Measurements from ENCODE around the gene GMCL1.
"Not testable (repeated sequence)": the region's sequence is repeated elsewhere in the genome, so short reads cannot be mapped to it uniquely, and the experiment has no call there.

The GMCL1 gene

DNA sequence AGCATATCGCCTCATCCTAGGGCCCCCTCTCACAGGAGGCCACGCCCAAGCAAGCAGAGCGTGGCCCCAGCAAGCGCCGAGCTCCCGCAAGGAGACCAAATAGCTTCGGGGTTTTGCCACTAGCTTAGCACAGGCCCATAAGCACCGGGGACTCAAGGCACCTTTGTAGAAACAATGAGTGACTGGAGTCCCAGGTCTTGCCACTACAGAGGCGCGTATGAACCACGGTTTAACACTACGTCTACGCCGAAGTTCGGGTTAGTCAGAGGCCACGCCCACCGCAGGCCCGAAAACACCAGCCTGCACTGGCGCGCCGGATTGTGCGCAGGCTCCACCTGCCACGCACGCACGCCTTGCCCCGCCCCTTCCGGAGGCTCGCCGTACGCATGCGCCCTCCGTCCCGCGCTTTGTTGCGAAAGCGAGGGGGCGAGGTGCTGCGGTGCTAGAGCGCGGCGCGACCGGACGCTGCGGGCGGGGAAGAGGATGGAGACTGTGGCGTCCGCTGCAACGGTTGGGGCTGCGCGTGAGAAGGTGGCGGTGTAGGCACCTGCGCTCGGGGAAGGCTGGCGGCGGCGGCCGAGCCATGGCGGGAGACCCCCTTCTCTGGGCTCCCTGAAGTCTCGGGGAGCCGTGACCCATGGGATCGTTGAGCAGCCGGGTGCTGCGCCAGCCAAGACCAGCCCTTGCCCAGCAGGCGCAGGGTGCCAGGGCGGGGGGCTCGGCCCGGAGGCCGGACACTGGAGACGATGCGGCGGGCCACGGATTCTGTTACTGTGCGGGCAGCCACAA lies at the start of gene GMCL1:
GMCL1 (plus strand) TSS at position 405 of the 789 bp plus-strand sequence; CDS start at position 638, 233 bp downstream.
- DNase-seq (ENCODE audit: low spot score), result peak; percentile 98

DNA sequence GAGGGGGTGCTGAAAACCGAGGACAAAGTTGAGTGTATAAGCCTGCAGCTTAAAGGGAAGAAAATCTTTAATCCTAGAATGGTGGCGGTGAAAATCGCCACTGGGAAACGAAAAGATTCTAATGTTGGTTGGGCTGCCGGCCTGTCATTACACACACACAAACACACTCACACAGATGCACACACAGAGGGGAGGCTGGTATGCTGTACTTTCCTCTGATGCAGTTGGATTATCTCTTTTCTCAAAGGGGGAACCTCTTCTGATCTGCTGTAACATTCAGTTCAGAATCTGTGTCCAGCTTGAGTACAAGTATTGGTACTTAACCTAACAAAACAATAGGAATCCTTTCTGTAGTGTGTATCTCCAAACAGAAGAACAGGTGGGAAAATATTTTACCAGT lies 48.5 kb upstream of the GMCL1 start:
- no peak for DNase-seq (ENCODE audit: low spot score)

DNA sequence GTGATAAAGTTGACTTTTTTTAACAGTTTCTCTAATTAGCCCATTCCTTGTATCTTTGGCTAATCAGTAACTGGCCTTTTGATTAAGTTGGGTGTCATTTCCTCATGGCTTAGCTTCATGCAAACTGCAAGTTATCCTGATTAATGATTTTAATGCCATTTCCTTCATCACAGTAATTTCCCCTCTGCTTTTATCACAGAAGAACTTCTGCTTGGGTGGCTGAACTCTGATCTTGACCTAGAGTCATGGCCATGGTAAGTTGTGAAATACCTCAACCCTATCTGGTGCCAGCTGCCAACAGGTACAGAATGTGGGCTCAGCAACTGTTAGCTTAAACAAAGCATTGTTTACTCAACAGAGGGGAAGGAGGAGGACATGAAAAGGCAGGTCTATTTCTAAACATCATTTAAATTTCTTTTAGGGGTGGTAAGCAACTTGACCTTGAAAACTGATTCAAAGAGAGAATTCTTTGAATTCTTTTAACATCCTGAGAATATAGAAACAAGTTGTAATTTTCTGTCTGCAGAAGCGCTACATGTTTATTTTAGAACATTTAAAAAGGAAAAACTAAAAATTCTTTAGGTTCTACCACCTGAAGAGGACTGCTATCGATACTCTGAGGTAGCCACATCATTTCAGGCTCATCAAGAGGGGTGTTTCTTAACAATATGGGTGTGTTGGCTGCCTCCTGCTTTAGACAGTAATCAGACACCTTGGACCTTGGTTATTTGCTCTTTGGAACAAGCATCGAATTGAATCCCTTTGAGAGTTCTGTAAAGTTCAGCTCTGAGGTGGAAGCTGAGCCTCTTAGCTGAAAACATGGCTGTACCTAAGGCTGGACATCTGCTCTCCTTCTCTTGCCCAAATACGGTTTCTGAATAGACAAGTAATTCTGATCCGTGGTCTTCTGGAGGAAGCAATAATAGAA lies 47.9 kb upstream of the GMCL1 start:
- DNase-seq (ENCODE audit: low spot score), result no peak

- no peak for DNase-seq (ENCODE audit: low spot score)
Measured at GRCh38 chr2:69784228-69784627, 45.2 kb upstream of the GMCL1 start.

DNA sequence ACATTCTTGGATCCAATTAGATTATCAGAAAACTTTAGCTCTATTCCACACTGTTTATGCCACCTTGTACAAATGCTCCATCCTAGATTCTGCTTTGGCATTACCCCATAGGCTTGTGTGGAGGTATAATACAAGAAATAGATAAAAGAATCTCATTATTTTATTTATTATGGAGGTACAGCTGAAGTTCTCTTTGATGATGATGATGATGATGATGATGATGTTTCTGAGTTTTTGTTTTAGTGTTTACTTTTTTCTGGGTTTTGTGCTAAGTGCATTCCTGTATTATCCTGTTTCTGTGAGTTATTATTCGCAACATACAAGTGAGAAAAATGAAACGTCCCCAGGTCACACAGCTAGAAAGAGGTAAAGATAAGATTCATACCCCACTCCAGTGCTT lies 44.1 kb upstream of the GMCL1 start:
- DNase-seq (ENCODE audit: low spot score), result no peak

DNA sequence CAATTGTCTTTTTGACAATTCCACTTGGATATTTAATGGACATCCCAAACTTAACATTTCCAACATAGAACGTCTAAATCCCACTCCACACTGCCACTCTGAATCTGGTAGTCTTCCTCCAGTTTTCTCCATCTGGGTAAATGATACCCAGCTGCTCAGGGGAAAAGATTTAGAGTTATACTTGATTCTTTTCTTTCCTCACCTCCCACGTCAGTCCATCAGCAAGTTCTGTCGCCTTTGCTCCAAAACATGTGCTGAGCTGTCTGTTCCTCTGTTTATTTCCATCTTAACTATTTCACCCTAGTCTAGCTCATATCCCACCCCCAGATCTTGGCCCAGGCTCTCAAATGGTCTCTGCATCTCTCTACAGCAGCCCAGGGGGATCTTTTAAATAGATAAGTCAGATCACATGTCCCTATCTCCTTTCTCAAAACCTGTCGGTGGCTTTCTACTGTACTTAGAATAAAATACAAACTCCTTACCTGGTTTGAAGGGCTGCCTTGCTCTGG lies 43.4 kb upstream of the GMCL1 start:
- no peak for DNase-seq (ENCODE audit: low spot score)

DNA sequence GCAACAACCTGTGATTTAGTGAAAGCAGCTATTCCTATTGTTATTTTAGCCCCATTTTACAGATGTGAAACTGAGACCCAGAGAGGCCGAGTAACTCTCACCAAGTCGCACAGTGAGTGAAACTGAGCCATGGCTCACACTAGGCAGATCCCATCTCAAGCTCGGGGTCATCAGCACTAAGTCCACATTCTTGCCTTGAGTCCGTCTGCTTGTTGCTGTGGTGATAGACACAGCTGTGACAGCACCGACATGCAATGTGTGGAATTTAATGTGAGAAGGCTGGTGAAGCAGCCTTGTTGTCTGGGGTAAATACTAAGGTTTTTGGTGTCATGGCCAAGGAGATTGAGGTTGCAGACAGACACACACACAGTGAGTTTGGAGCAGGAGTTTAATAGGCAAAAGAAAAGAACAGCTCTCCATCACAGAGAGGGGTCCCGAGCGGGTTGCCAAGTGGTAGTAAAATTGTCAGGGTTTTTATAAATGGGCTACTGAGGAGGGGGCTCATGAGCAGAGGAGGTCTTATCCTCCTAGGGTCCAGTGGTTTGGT lies 40.2 kb upstream of the GMCL1 start:
- DNase-seq (ENCODE audit: low spot score), result peak; percentile 84

DNA sequence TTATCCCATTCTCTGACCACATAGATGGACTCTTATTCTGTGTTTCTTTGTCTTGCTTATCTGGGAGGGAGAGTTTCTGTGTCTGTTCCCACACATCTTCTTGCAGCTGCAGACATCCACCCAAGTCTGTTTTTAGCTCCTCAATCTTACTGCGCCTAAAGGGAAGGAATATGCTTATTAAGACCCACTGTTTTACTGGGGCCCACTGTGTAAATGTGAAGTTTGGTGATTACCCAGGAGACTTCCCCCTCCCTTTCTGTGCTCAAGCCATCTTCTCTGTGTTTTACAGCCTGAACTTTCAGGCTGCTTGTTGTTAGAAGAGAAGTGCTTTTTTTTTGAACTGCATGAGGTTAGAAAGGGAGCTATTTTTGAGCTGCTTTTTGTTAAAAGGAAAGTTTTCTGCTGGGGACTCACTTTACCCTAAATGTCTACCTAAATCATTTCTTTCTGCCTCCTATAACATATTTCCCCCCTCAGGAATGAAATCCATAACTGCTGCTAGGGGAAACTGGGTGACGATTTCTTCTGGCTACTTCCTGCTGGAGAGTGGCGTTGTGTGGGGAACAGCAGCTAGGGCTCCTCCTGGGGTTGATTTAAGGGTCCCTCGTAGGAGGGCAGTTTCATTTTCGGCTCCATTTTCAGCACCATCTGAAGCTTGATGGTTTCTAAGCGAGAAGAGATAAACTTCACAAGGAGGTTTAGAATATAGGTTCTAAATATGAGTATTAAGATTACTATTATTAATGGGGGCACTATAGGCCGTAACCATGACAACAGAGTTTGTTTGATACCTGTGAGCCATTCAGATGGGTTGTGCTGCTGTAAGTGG lies 39.5 kb upstream of the GMCL1 start:
- no peak for DNase-seq (ENCODE audit: low spot score)

- no peak for DNase-seq (ENCODE audit: low spot score)
Measured at GRCh38 chr2:69790601-69790959, 38.9 kb upstream of the GMCL1 start.

GRCh38 chr2:69791045-69791444 lies 38.4 kb upstream of the GMCL1 start:
- no peak for DNase-seq (ENCODE audit: low spot score)

DNA sequence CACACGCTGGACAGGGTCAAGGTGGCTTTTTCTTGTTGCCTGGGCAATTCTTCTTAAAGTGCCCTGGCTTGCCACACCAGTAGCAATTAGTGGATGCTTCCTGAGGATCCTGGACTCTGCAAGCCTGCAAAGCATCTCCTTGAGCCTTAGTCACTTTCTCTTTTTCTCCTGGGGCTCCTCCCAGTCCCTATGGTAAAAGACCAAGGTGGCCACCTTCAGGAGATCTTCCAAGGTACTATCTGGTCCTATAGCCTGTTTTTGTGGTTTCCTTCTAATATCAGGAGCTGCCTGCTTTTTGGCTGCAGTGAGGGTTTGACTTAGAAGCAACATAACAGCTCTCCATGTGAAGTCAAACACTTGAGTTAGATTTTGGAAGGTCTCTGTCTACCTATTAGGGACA lies 33.3 kb upstream of the GMCL1 start:
- DNase-seq (ENCODE audit: low spot score), result no peak

GRCh38 chr2:69797235-69797634 lies 32.2 kb upstream of the GMCL1 start:
- no peak for DNase-seq (ENCODE audit: low spot score)

DNA sequence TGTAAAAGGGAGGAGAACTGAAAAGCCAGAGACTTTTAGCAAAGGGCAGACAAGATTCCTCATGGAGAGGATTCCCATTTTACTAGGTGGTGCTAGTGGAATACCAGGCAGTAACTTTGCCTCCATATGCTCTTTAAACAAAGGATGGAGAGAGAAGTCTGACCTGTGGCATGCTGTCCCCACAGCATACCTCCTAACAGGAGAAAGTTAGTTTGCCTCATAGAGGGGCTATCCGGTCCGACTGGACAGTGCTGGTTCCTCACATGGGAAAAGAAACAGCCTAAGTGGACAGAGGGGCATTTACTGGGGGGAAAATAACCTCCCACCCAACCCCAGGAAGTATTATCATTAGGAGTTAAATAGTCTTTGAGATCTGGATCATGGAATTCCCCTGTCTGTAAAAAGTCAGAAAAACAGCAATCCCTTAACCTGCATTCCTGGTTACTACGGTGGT lies 31.6 kb upstream of the GMCL1 start:
- no peak for DNase-seq (ENCODE audit: low spot score)

GRCh38 chr2:69798290-69798908 lies 31.1 kb upstream of the GMCL1 start:
- DNase-seq (ENCODE audit: low spot score), result peak; percentile 43

DNA sequence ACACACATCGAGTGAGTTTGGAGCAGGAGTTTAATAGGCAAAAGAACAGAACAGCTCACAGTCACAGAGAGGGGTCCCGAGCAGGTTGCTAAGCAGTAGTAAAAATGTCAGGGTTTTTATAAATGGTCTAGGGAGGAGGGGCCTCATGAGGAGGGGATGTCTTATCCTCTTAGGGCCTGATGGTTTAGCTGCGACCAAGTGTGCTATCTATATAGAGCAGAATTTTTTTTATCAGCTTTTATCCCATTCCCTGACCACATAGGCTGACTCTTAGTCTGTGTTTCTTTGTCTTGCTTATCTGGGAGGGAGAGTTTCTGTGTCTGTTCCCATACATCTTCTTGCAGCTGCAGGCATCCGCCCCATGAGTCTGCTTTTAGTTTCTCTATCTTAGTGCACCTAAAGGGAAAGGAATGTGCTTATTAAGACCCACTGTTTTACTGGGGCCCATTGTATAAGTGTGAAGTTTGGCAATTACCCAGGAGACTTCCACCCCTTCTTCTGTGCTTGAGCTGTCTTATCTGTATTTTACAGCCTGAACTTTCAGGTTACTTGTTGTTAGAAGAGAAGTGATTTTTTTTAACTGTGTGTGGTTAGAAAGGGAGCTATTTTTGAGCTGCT lies 30.4 kb upstream of the GMCL1 start:
- no peak for DNase-seq (ENCODE audit: low spot score)

DNA sequence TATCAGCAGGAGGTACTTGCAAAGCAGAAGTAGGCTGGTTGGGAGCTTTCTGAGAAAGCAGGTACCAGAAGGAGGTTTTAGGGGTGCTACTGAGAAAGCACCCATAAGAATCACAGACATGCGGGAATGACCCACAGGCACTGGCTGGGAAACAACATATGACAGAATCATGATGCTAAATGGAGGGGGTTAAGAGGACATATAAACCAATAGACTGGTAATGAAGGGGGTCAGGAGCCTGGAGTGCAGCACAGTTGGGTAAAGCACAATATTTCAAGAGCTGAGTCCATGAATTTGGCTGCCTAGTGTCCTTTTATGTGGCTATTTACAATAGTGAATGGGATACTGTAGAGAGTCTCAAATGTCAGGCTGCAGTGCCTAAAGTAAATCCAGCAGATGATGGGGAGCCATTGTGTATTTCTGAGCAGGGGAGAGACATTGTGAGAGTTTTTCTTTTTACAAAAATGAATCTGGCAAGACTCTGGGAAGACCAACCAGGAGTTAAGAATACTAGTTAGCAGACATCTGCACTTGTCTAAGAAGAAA lies 27.6 kb upstream of the GMCL1 start:
- no peak for DNase-seq (ENCODE audit: low spot score)

- not testable (repeated sequence) for DNase-seq (ENCODE audit: low spot score)
Measured at GRCh38 chr2:69802781-69803367, 26.6 kb upstream of the GMCL1 start.

- DNase-seq (ENCODE audit: low spot score), result no peak
Measured at GRCh38 chr2:69804416-69804815, 25.0 kb upstream of the GMCL1 start.

DNA sequence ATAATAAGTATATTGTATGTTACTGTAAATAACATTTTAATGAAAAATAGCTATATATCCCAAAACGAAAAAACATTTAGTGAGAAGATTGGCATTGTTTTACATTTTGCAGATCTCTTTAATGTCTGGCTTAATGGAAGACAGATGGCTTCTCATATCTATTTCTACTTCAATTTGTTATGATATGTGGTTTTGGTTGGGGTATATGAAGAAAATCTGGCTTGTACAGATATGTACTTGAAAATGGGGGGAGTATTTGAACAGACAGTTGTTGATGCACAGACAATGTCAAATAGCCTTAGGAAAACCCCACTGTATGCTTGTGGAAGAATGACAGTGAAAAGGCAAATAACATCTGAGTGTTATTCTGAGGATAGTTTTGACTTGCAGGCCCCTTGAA lies 23.6 kb upstream of the GMCL1 start:
- DNase-seq (ENCODE audit: low spot score), result no peak

Measured in GM03348 (cell line).